ENCODE data around the gene SERPINB1.

SERPINB1 gene

DNA sequence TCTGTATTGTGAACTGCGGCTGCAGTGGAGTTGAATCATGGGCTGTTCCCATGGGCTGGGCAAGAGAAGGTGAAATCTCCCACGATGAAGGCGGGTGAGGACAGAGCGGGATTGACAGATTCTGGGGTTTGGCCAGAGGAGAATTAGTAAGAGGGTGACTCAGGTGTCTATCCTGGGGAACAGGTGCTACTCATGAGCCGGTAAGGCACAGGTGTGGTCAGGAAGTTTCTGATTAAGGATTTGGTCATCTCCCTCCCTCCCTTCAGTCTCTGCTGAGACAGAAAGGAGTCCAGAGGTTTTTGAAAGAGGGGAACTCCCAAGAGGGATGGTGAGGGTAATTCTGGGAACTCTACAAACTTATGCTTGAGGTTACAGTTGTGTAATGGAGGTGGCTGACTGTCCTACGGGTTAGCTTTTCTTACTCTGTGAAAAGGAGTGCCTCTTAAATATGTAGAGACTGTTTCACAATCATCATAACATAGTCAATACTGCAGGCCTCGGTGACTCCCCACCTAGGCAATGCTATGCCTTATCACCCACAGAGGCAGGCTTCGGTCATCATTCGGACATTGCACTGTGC is 31.5 kb downstream of the SERPINB1 start:
- TF ChIP-seq, protein P1, sequence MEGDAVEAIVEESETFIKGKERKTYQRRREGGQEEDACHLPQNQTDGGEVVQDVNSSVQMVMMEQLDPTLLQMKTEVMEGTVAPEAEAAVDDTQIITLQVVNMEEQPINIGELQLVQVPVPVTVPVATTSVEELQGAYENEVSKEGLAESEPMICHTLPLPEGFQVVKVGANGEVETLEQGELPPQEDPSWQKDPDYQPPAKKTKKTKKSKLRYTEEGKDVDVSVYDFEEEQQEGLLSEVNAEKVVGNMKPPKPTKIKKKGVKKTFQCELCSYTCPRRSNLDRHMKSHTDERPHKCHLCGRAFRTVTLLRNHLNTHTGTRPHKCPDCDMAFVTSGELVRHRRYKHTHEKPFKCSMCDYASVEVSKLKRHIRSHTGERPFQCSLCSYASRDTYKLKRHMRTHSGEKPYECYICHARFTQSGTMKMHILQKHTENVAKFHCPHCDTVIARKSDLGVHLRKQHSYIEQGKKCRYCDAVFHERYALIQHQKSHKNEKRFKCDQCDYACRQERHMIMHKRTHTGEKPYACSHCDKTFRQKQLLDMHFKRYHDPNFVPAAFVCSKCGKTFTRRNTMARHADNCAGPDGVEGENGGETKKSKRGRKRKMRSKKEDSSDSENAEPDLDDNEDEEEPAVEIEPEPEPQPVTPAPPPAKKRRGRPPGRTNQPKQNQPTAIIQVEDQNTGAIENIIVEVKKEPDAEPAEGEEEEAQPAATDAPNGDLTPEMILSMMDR (IDR thresholded peaks at IDR 0.05; ENCODE audit: extremely low read depth, insufficient read depth, missing control alignments): no peak
- in situ Hi-C loops (cut with MboI; ENCODE audit: low pct_unique_long_range_greater_than_20kb, low sequenced_read_pairs, unreplicated experiment): no loop called here
- DNase-seq (ENCODE audit: low spot score): no peak

DNA sequence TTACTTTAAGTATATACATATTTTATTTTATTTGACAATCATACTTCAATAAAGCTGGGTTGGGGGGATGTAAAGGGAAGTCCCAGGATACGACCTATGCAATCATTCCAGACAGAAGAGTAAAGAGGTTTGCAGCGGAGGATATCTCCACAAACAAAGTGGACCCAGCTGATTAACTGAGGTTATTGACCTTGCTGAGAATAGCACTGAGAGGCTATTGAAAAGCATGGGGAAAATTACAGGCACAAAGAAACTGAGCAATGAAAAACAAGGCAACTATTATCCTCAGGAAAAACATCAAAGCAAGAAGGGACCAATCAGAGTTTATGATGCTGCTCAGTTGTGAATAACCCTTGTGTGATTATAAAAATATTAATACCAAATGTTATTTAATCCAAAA is 32.6 kb downstream of the SERPINB1 start:
- no peak for DNase-seq (ENCODE audit: low spot score)
- TF ChIP-seq, protein P1 (IDR thresholded peaks at IDR 0.05; ENCODE audit: extremely low read depth, insufficient read depth, missing control alignments): no peak
- in situ Hi-C loops (cut with MboI; ENCODE audit: low pct_unique_long_range_greater_than_20kb, low sequenced_read_pairs, unreplicated experiment): no loop called here

GRCh38 chr6:2807342-2808090 is 34.1 kb downstream of the SERPINB1 start:
- in situ Hi-C loops (cut with MboI; ENCODE audit: low pct_unique_long_range_greater_than_20kb, low sequenced_read_pairs, unreplicated experiment): no loop called here
- no peak for DNase-seq (ENCODE audit: low spot score)
- TF ChIP-seq, protein P1 (IDR thresholded peaks at IDR 0.05; ENCODE audit: extremely low read depth, insufficient read depth, missing control alignments): no peak

GRCh38 chr6:2806644-2807043 is 35.0 kb downstream of the SERPINB1 start:
- DNase-seq (ENCODE audit: low spot score): no peak
- TF ChIP-seq, protein P1 (IDR thresholded peaks at IDR 0.05; ENCODE audit: extremely low read depth, insufficient read depth, missing control alignments): no peak
- in situ Hi-C loops (cut with MboI; ENCODE audit: low pct_unique_long_range_greater_than_20kb, low sequenced_read_pairs, unreplicated experiment): no loop called here

DNA sequence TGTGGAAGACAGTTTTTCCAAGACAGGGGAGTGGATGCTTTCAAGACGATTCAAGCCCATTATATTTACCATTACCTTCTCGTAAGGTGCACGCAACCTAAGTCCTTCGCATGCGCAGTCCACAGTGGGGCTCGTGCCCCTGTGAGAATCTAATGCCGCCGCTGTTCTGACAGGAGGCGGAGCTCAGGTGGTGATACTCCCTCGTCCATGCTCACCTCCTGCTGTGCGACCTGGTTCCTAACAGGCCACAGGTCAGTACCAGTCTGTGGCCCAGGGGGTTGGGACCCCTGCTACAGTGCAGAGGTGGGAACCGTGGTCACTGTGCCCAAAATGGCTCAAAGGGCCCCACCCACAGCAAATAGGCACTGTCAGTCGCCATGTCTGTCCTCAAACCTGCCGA is 36.6 kb downstream of the SERPINB1 start:
- in situ Hi-C loops (cut with MboI; ENCODE audit: low pct_unique_long_range_greater_than_20kb, low sequenced_read_pairs, unreplicated experiment): no loop called here

GRCh38 chr6:2804516-2804915 is 37.1 kb downstream of the SERPINB1 start:
- TF ChIP-seq, protein P1 (IDR thresholded peaks at IDR 0.05; ENCODE audit: extremely low read depth, insufficient read depth, missing control alignments): no peak
- in situ Hi-C loops (cut with MboI; ENCODE audit: low pct_unique_long_range_greater_than_20kb, low sequenced_read_pairs, unreplicated experiment): no loop called here
- no peak for DNase-seq (ENCODE audit: low spot score)

More for the DNA sequence above, 36.6 kb downstream of the SERPINB1 start:
- no peak for DNase-seq (ENCODE audit: low spot score)
- TF ChIP-seq, protein P1 (IDR thresholded peaks at IDR 0.05; ENCODE audit: extremely low read depth, insufficient read depth, missing control alignments): no peak

Measured in GM13977 (cell line).